OCI-M2 (cell line): ENCODE data around the gene SGTA.
"Not testable (repeated sequence)": the region's sequence is repeated elsewhere in the genome, so short reads cannot be mapped to it uniquely, and the experiment has no call there.

Source experiments
- DNase-seq: peaks from one replicate; lab custom pipeline; 2025; ENCODE audit not compliant: unreplicated experiment; lab: John Stamatoyannopoulos, UW

Gene SGTA, protein sequence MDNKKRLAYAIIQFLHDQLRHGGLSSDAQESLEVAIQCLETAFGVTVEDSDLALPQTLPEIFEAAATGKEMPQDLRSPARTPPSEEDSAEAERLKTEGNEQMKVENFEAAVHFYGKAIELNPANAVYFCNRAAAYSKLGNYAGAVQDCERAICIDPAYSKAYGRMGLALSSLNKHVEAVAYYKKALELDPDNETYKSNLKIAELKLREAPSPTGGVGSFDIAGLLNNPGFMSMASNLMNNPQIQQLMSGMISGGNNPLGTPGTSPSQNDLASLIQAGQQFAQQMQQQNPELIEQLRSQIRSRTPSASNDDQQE

DNA sequence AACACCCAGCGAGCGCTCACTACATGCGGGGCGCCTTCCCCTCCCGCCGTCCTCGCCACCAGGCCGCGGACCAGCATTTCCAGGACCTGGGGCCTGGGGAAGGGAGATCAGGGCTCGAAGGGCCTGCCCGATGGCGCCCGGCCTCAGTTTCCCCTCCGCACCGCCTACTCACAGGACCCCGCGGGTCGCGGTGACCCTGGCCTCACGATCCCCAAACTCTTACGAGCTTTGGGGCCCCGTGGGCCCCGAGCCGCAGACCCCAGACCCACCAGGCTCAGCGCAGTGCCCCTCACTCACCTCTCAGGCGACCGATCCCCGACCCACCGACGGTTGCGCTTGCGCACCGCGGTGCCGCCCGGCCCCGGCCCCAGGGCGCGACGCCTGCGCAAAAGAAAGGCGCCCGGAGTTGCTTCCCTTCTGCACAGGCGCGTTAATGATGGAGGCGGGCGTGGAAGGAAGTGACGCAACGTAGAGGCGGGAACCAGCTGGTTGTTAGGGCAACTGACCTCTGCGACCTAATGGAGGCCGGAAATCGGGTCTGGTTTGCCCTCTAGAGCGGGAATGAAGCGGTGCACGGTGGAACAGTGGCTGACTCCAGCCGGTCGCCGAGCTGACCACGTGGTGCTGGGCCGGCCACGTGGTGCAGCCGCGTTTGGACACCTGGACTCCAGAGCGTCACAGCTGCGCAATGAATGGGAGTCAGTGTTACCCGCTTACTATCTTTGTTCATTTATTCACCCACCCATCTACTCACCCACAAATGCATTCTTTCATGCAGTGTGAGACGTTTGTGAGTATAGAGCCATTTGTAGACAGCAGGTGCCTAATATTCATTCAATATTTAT, at the start of gene SGTA:
Gene SGTA (minus strand): TSS at position 338 of the 845 bp plus-strand sequence. CDS start 14,205 bp downstream, outside the sequence.
- DNase-seq: peak; percentile 92

GRCh38 chr19:2827840-2828489, 44.9 kb upstream of the SGTA start:
- no peak for DNase-seq

- DNase-seq: no peak
Observed at GRCh38 chr19:2827022-2827421, 43.9 kb upstream of the SGTA start.

DNA sequence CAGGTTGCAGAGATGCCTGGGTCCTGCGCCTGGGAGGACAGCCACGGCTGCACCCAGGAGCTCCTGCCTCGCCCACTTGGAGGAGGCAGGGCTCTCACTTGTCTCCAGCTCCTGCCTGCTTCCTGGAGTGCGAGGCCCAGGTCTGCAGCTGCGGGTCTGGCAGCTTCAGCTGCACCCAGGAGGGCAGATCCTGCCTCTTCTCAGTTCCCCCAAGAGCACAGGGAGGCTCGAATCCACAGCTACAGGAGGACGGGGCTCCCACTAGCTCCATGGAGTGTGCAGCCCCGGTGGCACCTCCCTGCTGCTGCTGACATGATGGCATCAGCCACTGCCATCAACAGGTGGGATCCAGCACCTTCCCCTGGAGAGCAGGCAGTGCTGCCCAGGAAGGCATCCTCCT, 41.1 kb upstream of the SGTA start:
- DNase-seq: no peak

- no peak for DNase-seq
Observed at GRCh38 chr19:2823646-2824045, 40.6 kb upstream of the SGTA start.

DNA sequence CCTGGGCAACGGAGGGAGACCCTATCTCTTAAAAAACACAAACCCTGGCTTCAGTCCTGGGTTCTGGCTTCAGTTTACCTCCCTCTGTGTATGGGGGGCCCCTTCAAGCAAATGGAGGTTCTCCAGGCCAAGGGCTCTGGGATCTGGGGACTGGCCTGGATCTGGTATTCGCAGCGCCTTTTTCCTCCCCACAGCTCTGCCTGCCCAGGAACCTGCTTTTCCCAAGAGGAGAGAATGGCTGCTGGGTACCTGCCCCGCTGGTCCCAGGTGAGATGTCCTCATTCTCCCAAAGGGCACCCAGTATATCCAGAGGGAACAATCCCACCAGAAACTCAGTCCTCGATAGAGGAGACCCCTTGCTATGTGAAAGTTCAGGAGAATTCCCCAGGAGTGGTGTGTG, 39.8 kb upstream of the SGTA start:
- DNase-seq: no peak

DNA sequence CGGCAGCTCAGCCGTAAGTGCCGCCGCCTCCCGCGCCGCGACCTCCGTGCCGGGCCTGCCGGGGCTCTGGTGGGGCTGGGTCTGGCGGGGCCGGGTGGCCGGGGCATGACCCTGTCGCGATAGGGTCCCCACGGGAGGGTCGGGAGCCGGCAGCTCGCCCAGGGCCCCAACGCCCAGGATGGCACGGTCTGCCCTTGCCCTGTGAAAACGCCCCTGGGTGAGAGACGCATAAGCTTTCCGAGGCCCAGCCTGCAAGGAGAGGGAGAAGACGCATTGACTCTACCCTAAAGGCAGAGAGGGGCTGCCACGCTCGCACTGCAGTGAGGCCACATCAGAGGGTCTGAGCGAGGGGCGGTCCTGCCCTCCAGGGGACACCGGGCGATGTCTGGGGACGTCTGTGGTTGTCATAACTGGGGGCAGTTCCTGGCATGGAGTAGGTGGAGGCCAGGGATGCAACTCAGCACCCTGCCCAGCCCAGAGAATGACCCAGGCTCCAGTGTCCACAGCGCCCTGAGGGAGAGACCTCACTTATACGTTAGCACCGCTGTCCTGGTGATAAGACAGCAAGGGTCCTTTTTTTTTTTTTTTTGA, 37.1 kb upstream of the SGTA start:
- no peak for DNase-seq

GRCh38 chr19:2819540-2820111, 36.6 kb upstream of the SGTA start, which contains the start of gene ZNF554:
Gene ZNF554 (plus strand): TSS chr19:2819868. CDS start chr19:2820072, 204 bp downstream.
- peak; percentile 79 for DNase-seq

DNA sequence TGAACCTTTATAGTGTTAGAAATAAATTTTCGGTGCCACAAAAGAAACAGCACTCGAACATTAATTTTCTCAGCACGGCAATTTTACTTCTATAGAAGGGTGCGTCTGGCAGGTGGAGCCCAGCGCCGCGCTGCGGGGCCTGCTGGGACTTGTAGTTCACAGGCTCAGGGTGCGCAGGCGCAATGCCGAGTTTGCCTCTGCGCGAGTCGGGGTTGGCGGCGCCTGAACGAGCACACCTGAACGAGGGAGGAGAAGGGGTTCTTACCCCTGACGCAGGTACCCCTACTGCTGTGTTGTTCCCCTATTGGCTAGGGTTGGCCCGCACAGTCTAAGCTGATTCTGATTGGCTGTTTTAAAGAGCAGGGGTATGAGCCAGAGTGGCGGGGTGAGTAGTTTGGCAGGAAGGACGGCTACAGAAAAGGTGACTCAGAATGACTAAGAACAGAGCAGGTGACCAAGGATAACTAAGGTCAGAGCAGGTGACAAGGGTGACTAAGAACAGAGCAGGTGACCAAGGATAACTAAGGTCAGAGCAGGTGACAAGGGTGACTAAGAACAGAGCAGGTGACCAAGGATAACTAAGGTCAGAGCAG, 34.3 kb upstream of the SGTA start:
- DNase-seq: not testable (repeated sequence)

GRCh38 chr19:2816641-2817040, 33.6 kb upstream of the SGTA start:
- no peak for DNase-seq

DNA sequence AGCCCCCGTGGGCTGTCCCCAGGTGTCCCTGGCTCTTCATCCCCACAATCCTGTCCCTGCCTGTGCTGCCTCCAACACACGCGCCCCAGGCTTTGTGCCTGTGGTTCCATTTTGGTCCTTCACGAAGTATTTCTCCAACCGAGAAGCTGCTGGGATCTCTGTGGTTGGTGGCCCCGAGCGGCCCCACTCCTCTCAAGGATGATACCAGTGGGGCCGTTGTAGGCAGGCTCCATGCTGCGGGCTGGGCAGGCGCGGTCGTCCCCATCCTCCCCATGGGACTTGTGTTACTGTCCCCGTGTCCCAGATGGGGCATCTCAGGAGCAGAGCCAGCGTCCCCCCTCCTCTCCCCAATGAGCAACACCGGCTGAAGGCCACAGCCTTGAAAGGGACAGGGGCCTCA, 32.9 kb upstream of the SGTA start:
- DNase-seq: no peak

GRCh38 chr19:2815191-2815614, 32.1 kb upstream of the SGTA start:
- DNase-seq: no peak

DNA sequence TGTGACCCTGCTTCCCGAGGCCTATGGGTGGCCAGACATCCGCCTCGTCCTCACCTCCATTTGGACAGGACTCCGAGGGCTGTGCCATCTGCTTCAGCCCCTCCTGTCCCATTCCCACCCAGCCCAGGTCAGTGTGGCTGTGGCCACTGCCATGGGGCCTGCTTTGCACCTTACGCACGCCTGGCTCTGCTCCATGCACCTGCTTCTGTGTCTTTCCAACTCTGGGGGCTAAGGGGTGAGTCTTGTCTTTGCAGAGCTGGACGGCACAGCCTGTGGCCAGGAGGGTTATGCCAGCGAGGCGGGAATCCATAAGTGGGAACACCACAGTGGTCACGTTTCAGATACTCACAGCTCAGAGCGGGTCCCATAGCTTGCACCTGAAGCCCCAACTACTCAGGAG, 31.4 kb upstream of the SGTA start:
- DNase-seq: no peak

GRCh38 chr19:2813235-2814160, 30.4 kb upstream of the SGTA start:
- no peak for DNase-seq

DNA sequence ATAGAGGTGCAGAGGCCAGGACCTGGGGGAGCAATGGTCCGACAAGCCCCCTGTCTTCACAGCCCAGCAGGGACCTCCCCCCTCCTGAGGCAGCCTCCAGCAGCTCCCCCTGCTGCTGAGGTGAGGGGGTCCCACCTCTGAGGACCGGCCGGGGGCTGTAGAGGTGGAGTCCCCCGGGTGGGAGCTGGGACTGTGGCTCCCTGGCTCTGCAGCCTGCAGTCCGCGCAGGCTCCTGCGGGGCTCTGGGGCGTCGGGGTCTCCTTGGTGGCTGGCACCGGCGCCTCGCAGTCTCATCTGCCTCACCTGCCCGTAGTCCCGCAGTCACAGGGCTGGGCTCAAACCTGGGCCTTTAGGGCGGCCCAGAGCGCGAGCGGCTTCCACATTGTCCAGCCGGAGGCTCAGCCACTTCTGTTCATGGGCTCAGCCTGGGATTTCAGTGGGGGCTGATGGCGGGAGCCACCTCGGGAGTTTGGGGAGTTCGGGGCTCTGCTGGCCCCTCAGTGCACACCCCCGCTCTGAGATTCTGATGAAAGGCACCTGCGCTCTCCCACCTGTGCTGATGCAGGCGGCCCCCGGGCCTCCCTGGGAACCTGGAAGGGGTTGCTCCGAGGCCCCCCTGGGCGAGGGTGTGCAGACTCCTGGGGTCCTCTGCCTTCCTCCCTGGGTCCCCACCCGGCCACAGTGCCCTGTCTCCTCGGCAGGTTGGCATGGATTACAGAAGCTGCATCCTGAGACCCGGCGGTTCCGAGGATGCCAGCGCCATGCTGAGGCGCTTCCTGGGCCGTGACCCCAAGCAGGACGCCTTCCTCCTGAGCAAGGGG, 29.6 kb upstream of the SGTA start:
- no peak for DNase-seq

DNA sequence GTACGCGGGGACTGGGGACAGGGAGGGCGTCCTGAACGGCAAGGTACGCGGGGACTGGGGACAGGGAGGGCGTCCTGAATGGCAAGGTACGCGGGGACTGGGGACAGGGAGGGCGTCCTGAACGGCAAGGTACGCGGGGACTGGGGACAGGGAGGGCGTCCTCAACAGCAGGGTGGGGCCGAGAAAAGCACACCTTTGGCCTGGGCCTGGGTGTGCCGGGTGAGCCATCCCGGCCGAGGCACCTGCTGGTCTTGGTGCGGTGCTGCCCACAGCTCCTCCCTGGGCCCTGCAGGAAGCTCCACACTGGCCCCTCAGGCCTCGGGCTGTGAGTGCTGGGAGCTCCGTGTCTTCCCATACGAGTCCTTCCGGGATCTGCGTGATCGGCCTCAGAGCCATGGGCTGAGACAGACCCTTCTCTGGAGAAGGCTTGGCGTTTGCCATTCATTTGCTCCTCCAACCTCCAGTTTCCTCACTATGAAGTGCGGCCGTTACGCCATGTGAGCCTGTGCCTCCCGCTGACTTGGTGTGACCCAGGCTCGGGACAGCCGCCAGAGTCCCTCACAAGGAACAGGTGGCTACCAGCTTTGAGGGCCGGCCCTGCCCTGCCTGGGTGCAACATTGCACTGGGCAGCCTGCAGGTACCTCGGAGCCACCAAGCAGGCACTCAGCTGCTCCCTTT, 28.8 kb upstream of the SGTA start:
- no peak for DNase-seq

- DNase-seq: no peak
Observed at GRCh38 chr19:2811221-2811722, 28.2 kb upstream of the SGTA start.
